ENCODE data around the gene SYMPK.

SYMPK gene

DNA sequence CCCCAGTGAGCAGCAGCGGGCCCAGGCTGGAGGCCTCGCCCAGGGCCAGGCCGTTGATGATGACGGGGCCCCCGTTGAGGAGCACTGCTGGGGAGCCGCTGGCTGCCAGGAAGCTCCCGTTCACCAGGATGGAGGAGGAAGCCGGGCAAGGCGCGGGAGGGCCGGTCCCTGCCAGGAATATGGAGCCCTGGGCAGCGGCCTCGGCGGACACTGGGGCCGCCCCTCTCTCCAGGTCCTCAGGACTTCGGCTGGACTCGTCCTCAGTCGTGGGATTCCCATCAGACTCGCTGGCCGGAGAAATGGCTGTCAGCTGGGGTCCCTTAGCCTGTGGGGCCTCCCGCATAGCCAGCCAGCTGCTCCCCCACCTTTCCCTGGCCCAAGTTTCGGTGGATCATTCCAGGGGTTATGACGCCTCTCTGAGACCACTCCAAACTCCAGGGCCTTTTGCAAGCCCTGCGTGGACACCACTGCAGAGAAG is 96.0 kb downstream of the SYMPK start:
- no peak for DNase-seq (ENCODE audit: low spot score)

DNA sequence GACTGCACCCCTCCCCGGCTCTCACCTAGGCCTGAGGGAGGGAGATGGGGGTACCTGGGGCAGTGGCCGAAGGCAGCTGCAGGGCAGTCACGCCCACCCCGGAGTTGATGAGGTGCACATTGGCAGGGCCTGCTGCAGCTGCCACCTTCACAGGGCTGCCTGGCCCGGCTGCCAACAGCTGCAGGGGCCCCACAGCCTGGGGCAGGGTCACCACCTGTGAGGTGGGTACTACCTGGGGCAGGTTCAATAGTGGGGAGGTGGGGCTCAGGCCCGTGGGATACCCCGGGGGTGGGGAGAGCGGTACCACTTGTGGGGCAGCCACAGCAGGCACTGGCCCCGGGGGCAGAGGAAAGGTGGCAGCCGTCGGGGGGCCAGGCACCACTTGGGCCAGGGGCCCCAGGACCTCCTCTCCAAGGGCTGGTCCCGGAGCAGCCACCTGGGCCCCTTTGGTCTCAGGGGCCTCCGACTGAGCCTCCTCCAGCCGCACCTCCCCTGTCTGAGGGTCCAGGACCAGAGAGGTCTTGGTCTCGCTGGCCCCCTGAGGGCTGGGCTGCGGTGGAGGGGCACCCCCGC is 96.6 kb downstream of the SYMPK start:
- DNase-seq (ENCODE audit: low spot score): no peak

DNA sequence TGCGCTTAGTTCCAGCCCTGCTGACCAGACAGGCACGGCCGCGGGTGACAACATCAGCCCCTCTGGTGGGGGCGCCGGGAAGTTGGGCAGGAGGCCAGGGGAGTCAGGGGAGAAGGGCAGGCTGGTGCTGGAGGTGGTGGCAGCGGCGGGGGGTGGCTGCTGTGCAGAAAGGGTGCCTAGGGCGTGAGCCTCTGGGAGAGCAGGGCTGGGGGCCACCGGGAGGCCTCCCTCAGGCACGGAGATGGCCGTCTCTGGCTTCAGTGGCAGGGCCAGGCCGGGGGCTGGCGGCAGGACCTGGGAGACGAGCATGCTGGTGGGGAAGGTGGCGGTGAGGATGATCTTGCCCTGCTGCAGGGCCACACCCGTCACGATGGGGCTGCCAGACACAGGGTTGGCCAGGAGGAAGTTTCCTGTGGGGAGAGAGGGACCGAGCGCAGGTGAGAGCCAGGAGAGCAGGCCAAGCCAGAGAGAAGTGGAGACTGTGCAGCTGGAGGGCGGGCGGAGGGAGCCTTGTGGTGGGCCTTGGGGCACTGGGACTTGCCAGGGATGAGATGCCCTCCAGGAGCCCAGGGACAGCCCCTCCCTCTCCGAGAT is 97.1 kb downstream of the SYMPK start:
- DNase-seq (ENCODE audit: low spot score): no peak

Data from kidney tubule cell (primary cell).